Activated CD4-positive, CD25-positive, alpha-beta regulatory T cell treated with anti-CD3 and anti-CD28 coated beads, Interleukin-2, amount 50 U/mL, for 24 hours (primary cell): ENCODE results near the gene DGLUCY.
"Not testable (repeated sequence)": the region's sequence is repeated elsewhere in the genome, so short reads cannot be mapped to it uniquely, and the experiment has no call there.

Experiments
- ATAC-seq, 2 donors: fragments of 150-1000 bp; cut with Tn5 transposase; one replicate each; pipeline ENCODE4 v1.10.0; 2021; ENCODE audit warnings: mild to moderate bottlenecking in 1 of 2, moderate library complexity in 1 of 2

The DGLUCY gene

DNA sequence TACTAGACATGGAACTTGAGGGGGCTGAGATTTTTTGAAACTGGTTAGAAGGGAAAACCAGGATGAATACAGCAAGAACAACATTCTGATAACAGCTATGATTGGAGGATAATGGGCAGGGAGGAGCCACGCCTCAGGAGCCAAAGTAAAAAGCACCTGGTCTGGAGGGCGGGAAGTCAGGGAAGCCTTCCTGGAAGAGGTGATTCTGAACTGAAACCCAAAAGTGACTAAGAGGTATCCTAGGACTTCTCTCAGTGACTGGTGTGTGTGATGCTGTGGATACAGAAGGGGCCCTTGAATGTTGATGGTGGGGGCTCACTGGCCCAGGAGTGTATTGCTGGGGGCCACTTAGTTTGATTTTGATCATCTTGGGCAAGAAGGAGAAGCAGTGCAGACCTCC, 149.5 kb downstream of the DGLUCY start:
- ATAC-seq = no peak

DNA sequence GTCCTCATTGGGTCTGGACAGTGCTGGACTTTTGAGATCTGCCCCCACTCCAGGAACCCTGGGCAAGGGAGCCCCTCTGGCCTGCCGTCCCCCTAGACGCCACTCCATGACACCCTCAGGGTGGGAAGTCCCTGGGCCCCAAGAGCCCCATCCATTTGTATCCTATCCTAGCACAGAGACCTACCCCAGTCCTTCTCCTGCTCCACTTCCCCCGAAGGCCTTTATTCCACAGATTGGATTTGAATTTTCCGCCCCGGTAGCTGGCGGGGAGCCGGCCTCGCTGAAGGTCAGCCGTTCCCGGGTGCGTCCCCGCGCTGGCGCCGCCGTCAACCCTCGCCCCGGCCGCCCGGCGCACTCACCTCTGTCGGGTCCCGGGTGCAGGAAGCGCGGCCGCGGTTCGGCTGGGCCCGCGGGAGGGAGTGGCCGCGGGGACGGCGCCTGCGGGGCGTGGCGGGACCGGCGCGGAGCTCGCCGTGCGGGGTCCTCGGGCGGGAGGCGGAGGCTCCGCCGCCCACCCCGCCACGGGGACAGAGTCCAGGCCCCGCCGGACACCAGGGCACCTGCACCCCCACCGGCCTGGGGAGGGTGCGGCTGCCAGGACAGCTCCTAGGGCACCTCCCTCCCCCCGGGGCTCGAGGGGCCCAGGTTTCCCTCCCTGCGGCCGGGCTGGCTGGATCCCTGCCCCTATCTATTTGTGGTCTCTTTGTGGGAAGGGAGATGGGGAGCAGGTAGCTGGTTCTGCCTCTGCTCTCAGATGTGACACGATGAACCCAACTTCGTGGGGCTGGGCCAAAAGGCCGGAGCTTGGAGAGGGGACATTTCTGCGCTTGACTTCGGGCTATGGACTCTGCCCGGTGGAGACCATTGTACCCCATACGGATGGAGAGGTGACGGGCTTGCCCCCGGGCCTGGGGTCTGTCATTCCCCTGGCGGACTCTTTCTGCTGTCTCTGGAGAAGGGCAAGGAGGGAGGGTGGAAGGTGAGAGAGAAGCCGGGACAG, 150.6 kb downstream of the DGLUCY start:
- peak; percentile 48 to 49 for ATAC-seq

DNA sequence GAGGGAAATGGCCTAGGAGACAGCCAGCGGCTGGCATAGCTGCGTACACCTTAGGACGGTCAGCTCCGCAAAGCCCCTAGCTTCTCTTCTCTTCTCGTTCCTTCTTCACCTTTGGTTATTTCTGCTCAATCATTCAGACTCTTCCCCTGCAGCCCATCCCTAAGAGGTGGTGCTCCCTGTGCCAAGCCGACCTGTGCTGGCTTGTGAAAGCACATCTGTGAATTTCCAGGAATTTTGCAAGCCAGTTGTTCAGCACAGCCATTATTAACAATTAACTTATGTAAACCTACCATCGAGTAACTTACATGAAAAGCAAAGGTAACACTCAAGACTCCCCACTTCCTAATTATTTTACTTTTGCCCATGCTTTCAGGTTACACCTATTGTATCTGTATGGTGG, 151.5 kb downstream of the DGLUCY start:
- no peak for ATAC-seq

DNA sequence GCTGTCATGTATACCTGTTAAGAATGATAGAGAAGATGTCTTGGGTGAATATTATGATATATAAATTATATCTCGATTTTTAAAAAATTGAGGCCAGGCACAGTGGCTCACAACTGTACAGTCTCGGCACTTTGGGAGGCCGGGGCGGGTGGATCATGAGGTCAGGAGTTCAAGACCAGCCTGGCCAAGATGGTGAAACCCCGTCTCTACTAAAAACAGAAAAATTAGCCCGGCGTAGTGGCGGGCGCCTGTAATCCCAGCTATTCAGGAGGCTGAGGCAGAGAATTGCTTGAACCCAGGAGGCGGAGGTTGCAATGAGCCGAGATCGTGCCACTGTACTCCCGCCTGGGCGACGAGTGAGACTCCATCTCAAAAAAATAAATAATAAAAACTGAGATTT, 152.4 kb downstream of the DGLUCY start:
- not testable (repeated sequence) for ATAC-seq

DNA sequence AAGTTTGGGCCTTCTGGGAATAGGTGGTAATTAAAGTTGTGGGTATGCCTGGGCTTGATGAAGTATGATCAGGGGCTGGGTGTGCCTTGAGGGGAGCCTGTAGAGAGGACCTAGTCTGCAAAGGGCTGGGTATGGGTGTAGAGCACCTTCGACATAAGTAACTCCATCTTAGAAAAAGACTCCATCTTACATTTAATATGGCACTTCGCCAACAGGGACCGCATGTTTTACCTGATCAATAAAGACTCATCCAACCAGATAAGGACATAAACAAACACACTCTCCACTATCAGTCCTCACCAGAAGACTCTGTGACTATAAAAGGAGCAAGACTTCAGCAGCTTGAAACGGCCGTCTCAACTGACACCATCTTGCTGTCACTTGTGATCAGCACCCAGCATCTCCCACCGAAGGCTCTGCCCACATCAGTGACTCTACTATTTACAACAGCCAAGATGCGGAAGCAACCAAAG, 154.1 kb downstream of the DGLUCY start:
- no peak for ATAC-seq

DNA sequence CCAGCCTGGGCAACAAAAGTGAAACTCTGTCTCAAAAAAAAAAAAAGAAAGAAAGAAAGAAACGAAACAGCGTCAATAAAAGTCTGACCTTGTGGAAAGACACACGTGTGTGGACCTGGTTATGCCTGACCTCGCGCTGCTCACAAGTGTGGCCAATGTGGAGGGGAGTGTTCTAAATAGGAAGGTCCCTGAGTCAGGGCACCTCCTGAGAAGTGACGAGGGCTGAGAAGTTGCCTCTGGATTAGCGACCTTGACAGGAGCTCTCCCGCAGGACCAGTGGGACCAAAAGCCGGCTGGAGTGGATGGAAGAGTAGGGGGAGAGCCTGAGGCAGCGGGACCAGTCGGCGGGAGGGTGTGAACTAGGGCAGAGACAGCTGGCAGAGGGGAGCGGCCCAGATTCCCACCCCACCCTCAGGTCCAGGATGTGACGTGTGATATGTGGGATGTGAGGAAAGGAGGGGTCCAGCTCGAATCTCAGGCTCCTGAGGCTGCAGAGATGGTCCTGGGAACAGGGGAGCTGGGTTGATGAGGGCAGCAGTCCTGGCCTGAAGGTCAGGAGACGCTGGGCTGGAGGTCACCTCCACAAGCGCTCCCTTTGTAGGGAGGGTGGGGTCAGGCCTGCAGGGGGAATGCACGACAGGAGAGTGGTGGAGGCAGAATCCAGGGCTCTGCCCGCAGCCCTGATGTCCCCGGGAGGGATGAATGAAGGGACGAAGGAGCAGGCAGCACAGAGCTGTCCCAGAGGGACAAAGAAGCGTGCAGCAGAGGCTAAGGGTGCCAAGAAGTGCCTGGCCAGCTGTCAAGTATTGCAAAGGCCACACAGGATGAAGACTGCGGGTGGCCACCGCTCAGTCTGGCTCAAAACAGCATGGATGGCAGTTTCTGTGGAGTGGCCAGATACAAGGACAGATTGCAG, 155.5 kb downstream of the DGLUCY start:
- no peak for ATAC-seq

DNA sequence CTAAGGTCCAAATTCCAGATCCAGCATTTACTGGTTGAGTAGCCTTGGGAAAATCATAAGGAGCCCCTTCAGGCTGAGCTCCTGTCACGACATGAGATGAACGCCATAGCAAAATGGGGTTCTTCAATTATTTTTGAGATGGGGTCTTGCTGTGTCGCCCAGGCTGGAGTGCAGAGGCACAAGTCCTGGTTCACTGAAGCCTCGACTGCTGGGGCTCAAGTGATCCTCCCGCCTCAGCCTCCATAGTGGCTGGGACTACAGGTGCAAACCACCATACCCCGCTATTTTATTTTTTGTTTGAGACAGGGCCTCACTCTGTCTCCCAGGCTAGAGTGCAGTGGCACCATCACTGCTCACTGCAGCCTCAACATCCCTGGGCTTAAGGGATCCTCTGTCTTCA, 156.3 kb downstream of the DGLUCY start:
- ATAC-seq = no peak

DNA sequence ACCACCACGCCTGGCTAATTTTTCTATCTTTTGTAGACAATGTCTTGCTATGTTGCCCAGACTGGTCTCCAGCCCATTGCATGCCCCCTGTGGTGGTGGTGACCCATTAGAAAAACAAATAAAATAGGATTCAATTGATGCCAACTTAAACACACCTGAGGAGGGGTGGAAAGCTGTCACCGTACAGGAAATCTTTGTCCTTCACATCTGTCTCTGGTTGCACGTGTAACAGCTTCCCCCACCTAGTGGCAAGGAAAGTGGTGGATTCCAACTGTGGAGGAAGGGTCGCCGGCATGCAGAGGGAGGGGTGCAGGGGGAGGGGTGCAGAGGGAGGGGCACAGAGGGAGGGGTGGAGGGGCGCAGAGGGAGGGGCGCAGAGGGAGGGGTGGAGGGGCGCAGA, 156.7 kb downstream of the DGLUCY start:
- no peak for ATAC-seq

DNA sequence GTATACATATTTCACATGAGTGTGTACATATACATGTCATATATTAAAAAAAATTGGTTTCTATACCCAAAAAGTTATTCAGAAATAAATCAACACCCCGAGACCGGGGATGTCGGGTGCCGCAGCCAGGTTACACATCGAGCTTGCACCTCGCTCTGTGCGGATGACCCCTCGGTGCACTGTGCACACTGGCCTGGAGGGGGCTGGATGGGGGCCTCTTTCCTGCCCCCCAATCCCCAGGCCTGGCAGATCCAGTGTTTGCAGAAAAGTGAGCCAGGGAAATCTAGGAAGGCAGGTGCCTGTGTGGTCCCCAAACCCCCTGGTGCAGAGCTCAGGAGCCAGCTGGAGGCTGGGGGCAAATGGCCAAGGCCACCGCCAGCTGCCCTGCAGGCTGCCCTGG, 157.8 kb downstream of the DGLUCY start:
- ATAC-seq = no peak

DNA sequence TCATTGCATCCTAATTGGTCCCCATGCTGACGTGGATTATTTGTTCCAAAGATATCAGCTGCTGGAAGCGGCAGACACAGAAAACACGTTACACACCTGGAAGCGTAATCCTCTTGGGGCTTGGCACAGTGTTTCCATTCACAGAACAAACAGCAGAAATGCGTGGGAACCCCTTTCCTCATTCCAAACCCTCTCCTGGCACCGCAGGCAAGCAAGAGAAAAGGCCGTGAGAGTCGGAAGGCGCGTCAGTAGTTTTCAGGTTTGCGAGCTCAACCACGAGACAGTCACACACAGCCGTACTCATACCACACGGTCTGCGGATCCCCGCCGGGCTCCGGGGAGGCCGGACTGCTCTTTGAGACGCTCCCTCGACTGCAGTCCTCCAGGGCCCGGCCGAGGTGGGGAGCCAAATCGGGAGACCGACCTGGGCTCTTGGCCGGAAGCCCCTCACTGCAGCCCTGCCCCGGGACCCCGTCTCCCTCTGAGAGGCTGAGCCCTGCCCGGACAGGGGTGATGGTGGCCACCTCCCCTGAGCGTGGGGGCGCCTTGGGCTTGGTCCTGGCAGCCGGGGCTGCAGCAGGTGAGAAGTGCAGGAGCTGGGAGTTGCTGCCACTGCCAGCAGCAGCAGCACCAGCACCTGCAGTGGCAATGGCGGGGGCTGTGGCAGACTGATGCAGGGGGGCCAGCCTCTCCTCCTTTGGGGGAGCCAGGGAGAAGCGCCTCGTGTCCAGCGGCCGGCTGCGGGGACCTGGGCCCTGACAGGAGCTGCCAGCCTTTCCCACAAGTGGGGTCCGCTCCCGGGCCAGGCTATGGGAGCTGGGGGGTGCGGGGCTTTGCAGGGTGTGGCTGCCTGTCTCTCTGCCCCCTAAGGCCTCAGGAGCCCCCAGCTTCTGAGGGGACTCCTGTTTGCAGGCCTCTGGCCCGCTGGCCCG, 158.7 kb downstream of the DGLUCY start:
- no peak for ATAC-seq

DNA sequence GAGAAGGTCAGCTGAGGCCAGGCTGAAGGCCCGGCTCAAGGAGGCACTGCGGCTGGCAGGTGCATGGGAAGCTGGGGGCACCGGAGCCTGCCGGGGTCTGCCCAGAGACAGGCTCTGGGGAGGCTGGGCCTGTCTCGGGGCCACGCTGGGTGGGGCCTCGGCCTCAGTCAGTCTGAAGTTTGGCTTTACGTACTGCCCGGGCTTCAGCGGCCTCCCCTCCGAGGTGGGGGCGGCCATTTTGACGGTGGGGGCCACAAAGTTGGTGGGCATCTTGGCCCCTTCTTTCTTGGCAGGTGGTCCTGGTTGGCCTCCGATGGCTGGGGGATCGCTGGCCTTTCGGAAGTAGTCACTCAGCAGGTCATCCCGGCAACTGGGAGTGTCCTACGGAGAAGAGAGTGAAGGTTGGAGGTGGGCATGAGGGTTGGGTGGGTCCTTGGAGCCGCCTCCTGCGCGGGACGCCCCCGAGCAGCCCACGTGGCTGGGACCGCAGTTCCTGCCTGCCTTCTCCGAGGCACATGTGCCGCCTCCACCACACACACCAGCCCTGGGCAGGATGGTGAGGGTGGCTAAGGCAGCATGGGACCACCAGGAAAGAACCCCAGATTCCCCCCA, 159.5 kb downstream of the DGLUCY start:
- ATAC-seq = no peak

DNA sequence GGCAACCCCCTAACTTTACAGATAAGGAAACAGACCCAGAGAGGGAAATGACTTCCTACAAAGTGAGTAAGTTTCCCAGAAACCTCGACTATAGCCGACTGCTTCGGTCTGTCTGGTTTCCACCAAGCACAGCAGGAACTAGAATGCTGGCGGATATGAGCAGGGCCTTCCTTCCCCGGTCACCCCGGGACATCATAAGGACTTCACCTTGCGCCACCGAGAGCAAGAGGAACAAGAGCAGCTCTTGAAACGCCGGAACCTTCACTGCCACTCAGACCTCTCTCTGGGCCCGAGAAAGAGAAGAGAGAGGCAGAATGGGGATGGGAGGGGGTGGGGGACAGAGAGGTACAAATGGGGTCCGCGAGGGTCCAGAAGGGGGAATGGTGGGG, 160.0 kb downstream of the DGLUCY start:
- no peak for ATAC-seq

DNA sequence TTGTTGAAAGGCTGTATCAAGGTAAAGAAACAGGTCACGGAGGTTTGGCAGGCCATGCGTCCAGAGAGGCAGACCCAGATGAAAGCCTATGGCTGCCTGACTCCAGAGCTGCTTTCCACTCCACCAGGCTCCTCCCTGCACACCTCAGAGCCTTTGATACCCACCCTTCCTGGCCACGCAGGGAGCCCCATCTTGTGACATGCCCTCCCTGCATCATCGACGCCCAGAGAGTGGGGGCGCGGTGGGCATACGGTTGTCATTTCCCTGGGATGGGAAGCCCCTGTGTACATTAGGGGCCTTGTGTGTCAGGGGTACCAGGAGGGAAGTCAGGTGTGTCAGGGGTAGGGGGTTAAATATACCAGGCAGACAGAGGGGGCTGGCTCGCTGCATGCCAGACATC, 160.9 kb downstream of the DGLUCY start:
- ATAC-seq = no peak
